HEK293 (cell line): Measurements from ENCODE around the gene ACOT7.

Experiments
- CTCF ChIA-PET: fragments of 350-600 bp; formaldehyde crosslinking; extraction: SDS; loops from one replicate; lab custom pipeline; 2021; ENCODE audit warnings: antibody characterized with exemption; lab: Yijun Ruan, JAX
- POLR2A ChIA-PET: fragments of 300-600 bp; formaldehyde crosslinking; extraction: SDS; loops from one replicate; lab custom pipeline; 2020; ENCODE audit warnings: antibody characterized with exemption, inconsistent platforms; lab: Yijun Ruan, JAX
- H3K27ac ChIP-seq: fragments of 200-500 bp; sonication (Bioruptor generic); 2 replicates; pipeline ENCODE4 v1.5.1; 2014; ENCODE audit warnings: low read depth, low read length, control low read depth, inconsistent platforms; ENCODE audit errors: extremely low read depth
- H3K36me3 ChIP-seq, 2 experiments: fragments of 200-500 bp in 1 of 2; sonication (Bioruptor generic) in 1 of 2; 1 replicate in 1 of 2; 2 replicates in 1 of 2; pipeline ENCODE4 v1.5.1; 2014 to 2017; ENCODE audit warnings: inconsistent platforms in 2 of 2, low read length in 2 of 2; ENCODE audit not compliant: control insufficient read depth in 2 of 2, insufficient read depth in 1 of 2
- H3K4me1 ChIP-seq: fragments of 200-500 bp; sonication (Bioruptor generic); 2 replicates; pipeline ENCODE4 v1.5.1; 2014; ENCODE audit warnings: mild to moderate bottlenecking, low read length, inconsistent platforms; ENCODE audit not compliant: control insufficient read depth, insufficient read depth
- H3K4me3 ChIP-seq: 2 replicates; pipeline ENCODE4 v1.5.1; 2011; ENCODE audit warnings: low read depth, mild to moderate bottlenecking, control low read depth, low read length, moderate library complexity
- H3K9me3 ChIP-seq: fragments of 200-500 bp; sonication (Bioruptor generic); 2 replicates; pipeline ENCODE4 v1.5.1; 2014; ENCODE audit warnings: low read depth, low read length, inconsistent platforms; ENCODE audit not compliant: control insufficient read depth, insufficient read depth
- EGR2 ChIP-seq: fragments of 450-650 bp; formaldehyde crosslinking; IDR thresholded peaks from 2 replicates; pipeline ENCODE4 v1.5.1; 2016; ENCODE audit warnings: low read depth, missing biosample characterization, missing genetic modification characterization
- GLIS2 ChIP-seq: fragments of 450-650 bp; formaldehyde crosslinking; IDR thresholded peaks from 2 replicates; pipeline ENCODE4 v1.5.1; 2016; ENCODE audit warnings: missing biosample characterization, missing genetic modification characterization
- OVOL3 ChIP-seq: fragments of 450-650 bp; formaldehyde crosslinking; IDR thresholded peaks from 2 replicates; pipeline ENCODE4 v1.5.1; 2016; ENCODE audit warnings: missing biosample characterization, missing genetic modification characterization
- REPIN1 ChIP-seq: fragments of 450-650 bp; formaldehyde crosslinking; IDR thresholded peaks from 2 replicates; pipeline ENCODE4 v1.5.1; 2017; ENCODE audit warnings: missing biosample characterization, missing genetic modification characterization, low read depth
- TSHZ1 ChIP-seq: fragments of 450-650 bp; formaldehyde crosslinking; IDR thresholded peaks from 2 replicates; pipeline ENCODE4 v1.5.1; 2016; ENCODE audit warnings: missing biosample characterization, missing genetic modification characterization, borderline replicate concordance
- ZBTB21 ChIP-seq: fragments of 450-650 bp; formaldehyde crosslinking; IDR thresholded peaks from 2 replicates; pipeline ENCODE4 v1.5.1; 2017; ENCODE audit warnings: missing biosample characterization, missing genetic modification characterization
- ZBTB49 ChIP-seq: fragments of 450-650 bp; formaldehyde crosslinking; IDR thresholded peaks from 2 replicates; pipeline ENCODE4 v1.5.1; 2016; ENCODE audit warnings: missing biosample characterization, missing genetic modification characterization, low read depth
- ZBTB6 ChIP-seq: fragments of 450-650 bp; formaldehyde crosslinking; IDR thresholded peaks from 2 replicates; pipeline ENCODE4 v1.5.1; 2017; ENCODE audit warnings: missing biosample characterization, missing genetic modification characterization
- ZNF174 ChIP-seq: fragments of 450-650 bp; formaldehyde crosslinking; IDR thresholded peaks from 2 replicates; pipeline ENCODE4 v1.5.0; 2017; ENCODE audit warnings: missing biosample characterization, mild to moderate bottlenecking, missing genetic modification characterization
- ZNF324 ChIP-seq: fragments of 450-650 bp; formaldehyde crosslinking; IDR thresholded peaks from 2 replicates; pipeline ENCODE4 v1.5.1; 2016; ENCODE audit warnings: missing biosample characterization, missing genetic modification characterization
- ZNF341 ChIP-seq: fragments of 450-650 bp; formaldehyde crosslinking; IDR thresholded peaks from 2 replicates; pipeline ENCODE4; 2016; ENCODE audit warnings: low read depth, missing biosample characterization, missing genetic modification characterization
- ZNF366 ChIP-seq: fragments of 450-650 bp; formaldehyde crosslinking; conservative IDR thresholded peaks from 2 replicates; pipeline ENCODE4 v1.5.1; 2016; ENCODE audit warnings: missing biosample characterization, missing genetic modification characterization
- ZNF580 ChIP-seq: fragments of 450-650 bp; formaldehyde crosslinking; IDR thresholded peaks from 2 replicates; pipeline ENCODE4 v1.5.1; 2016; ENCODE audit warnings: missing biosample characterization, missing genetic modification characterization
- ZNF585B ChIP-seq: fragments of 450-650 bp; formaldehyde crosslinking; IDR thresholded peaks from 2 replicates; pipeline ENCODE4 v1.5.1; 2016; ENCODE audit warnings: missing biosample characterization, missing genetic modification characterization
- ZNF692 ChIP-seq: fragments of 450-650 bp; formaldehyde crosslinking; IDR thresholded peaks from 2 replicates; pipeline ENCODE4 v1.5.1; 2016; ENCODE audit warnings: missing biosample characterization, missing genetic modification characterization
- ZNF701 ChIP-seq: fragments of 450-650 bp; formaldehyde crosslinking; IDR thresholded peaks from 2 replicates; pipeline ENCODE4 v1.5.1; 2016; ENCODE audit warnings: missing biosample characterization, missing genetic modification characterization
- ZNF747 ChIP-seq: fragments of 450-650 bp; formaldehyde crosslinking; IDR thresholded peaks from 2 replicates; pipeline ENCODE4 v1.5.1; 2016; ENCODE audit warnings: missing biosample characterization, missing genetic modification characterization

The ACOT7 gene

DNA sequence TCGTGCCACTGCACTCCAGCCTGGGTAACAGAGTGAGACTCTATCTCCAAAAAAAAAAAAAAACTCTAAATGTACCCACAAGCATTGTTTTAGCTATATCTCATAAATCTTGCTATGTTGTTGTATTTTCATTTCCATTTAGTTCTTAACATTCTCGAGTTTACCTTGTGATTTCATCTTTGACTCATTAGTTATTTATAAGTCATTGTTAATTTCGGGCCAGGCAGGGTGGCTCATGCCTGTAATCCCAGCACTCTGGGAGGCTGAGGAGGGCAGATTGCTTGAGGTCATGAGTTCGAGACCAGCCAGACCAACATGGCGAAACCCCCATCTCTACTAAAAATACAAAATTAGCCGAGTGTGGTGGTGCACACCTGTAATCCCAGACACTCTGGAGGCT is 14.5 kb upstream of the ACOT7 start:
- H3K4me3 ChIP-seq, result no peak overlapping the region
- TF ChIP-seq REPIN1 (tag by site-specific recombination), result no peak
- no peak for TF ChIP-seq ZNF366 (tag by site-specific recombination)
- TF ChIP-seq GLIS2 (tag by site-specific recombination), result no peak
- TF ChIP-seq ZNF747 (tag by site-specific recombination), result no peak
- no peaks in the 10 kb centered on the region for H3K36me3 ChIP-seq
- no peaks in the 10 kb centered on the region for H3K9me3 ChIP-seq
- ChIA-PET POLR2A (no interaction called here), CTCF (interaction anchor here (0.7 to 1.1 kb wide), 4 partner anchors 47 to 165 kb away, joined by 3 to 14 read pairs (median 6); no protein-coding TSS in a partner anchor)
- H3K27ac ChIP-seq, result no peak overlapping the region
- no peaks in the 10 kb centered on the region for H3K4me1 ChIP-seq

GRCh38 chr1:6401673-6402072 is 8.1 kb upstream of the ACOT7 start:
- Histone ChIP-seq H3K27ac (no peak overlapping the region), H3K36me3 (no peaks in the 10 kb centered on the region), H3K4me3 (no peak overlapping the region), H3K4me1 (no peaks in the 10 kb centered on the region), H3K9me3 (no peaks in the 10 kb centered on the region)
- CTCF ChIA-PET, result interaction anchor here (0.6 to 9.4 kb wide), 6 partner anchors 24 to 163 kb away, joined by 3 to 68 read pairs (median 10); no protein-coding TSS in a partner anchor
- POLR2A ChIA-PET, result interaction anchor here (0.6 kb wide), 1 partner anchor 239 kb away, joined by 6 read pairs; no protein-coding TSS in a partner anchor
- TF ChIP-seq TSHZ1 (tag by site-specific recombination) (no peak), ZNF341 (tag by site-specific recombination) (no peak), ZBTB21 (tag by site-specific recombination) (no peak), ZNF692 (no peak), ZBTB6 (no peak), ZNF585B (tag by site-specific recombination) (no peak), EGR2 (tag by site-specific recombination) (no peak), ZNF701 (no peak), ZNF174 (tag by site-specific recombination) (no peak), ZBTB49 (tag by site-specific recombination) (no peak), ZNF324 (tag by site-specific recombination) (no peak), ZNF580 (no peak), OVOL3 (tag by site-specific recombination) (no peak)
